Keratinocyte (primary cell): ENCODE results near the gene PHACTR2.

ENCODE experiments used
- EZH2 ChIP-seq: IDR thresholded peaks from one replicate; pipeline ENCODE4 v1.6.1; 2012; ENCODE audit warnings: inconsistent platforms, mild to moderate bottlenecking, low read length, moderate library complexity
- TF ChIP-seq, protein P1 (sequence below), 3 experiments: IDR thresholded peaks in 1 of 3; conservative IDR thresholded peaks in 1 of 3; optimal IDR thresholded peaks in 1 of 3; 2 replicates in 2 of 3; 3 replicates in 1 of 3; pipeline versions ENCODE3 to v1.5.1; 2011; ENCODE audit warnings: low read length in 3 of 3, mild to moderate bottlenecking in 3 of 3, moderate library complexity in 2 of 3, control low read depth in 1 of 3, inconsistent platforms in 1 of 3; ENCODE audit not compliant: insufficient read depth in 2 of 3; ENCODE audit errors: extremely low read depth in 1 of 3

- TF ChIP-seq, protein P1, sequence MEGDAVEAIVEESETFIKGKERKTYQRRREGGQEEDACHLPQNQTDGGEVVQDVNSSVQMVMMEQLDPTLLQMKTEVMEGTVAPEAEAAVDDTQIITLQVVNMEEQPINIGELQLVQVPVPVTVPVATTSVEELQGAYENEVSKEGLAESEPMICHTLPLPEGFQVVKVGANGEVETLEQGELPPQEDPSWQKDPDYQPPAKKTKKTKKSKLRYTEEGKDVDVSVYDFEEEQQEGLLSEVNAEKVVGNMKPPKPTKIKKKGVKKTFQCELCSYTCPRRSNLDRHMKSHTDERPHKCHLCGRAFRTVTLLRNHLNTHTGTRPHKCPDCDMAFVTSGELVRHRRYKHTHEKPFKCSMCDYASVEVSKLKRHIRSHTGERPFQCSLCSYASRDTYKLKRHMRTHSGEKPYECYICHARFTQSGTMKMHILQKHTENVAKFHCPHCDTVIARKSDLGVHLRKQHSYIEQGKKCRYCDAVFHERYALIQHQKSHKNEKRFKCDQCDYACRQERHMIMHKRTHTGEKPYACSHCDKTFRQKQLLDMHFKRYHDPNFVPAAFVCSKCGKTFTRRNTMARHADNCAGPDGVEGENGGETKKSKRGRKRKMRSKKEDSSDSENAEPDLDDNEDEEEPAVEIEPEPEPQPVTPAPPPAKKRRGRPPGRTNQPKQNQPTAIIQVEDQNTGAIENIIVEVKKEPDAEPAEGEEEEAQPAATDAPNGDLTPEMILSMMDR (optimal IDR thresholded peaks at IDR 0.05 in 1 of 3, IDR thresholded peaks at IDR 0.05 in 1 of 3, conservative IDR thresholded peaks at IDR 0.05 in 1 of 3; ENCODE audit: extremely low read depth in 1 of 3, insufficient read depth in 2 of 3, low read length in 3 of 3): no peak
- TF ChIP-seq EZH2: no peak
These were observed 56.9 kb downstream of the PHACTR2 start for GRCh38 chr6:143734641-143735063.
